Measurements from ENCODE around the gene PTGFRN.

The PTGFRN gene

DNA sequence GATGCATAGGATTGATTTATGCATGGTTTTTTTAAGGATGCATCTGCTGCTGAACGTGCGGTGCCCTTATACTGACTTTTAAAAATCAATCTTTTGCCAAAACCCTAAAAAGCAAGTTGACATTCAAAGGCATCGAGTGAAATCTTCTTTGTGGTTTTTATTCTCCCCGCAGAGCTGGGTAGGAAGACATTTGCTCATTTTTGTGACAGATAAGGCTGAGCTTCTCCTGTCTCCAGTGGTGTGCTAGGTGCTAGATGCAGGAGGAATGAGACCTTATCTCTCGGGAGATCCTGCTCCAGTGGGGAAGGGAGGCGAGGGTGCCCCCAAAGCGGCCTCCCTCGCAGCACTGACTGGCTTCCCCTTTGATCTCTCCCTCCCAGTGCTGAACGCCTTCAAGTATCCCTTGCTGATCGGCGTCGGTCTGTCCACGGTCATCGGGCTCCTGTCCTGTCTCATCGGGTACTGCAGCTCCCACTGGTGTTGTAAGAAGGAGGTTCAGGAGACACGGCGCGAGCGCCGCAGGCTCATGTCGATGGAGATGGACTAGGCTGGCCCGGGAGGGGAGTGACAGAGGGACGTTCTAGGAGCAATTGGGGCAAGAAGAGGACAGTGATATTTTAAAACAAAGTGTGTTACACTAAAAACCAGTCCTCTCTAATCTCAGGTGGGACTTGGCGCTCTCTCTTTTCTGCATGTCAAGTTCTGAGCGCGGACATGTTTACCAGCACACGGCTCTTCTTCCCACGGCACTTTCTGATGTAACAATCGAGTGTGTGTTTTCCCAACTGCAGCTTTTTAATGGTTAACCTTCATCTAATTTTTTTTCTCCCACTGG is 76.9 kb downstream of the PTGFRN start:
- TF ChIP-seq ZC3H10 (CRISPR knock-in tag; IDR thresholded peaks at IDR 0.05) (no peak), OSR1 (CRISPR knock-in tag; IDR thresholded peaks at IDR 0.05) (no peak), CSDC2 (CRISPR knock-in tag; IDR thresholded peaks at IDR 0.05) (no peak), PPARA (CRISPR knock-in tag; IDR thresholded peaks at IDR 0.05; ENCODE audit: borderline replicate concordance) (no peak)

DNA sequence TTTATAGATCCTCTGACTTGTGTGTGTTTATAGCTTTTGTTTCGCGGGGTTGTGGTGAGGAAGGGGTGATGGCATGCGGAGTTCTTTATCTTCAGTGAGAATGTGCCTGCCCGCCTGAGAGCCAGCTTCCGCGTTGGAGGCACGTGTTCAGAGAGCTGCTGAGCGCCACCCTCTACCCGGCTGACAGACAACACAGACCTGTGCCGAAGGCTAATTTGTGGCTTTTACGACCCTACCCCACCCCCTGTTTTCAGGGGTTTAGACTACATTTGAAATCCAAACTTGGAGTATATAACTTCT is 77.5 kb downstream of the PTGFRN start:
- TF ChIP-seq, protein P1, sequence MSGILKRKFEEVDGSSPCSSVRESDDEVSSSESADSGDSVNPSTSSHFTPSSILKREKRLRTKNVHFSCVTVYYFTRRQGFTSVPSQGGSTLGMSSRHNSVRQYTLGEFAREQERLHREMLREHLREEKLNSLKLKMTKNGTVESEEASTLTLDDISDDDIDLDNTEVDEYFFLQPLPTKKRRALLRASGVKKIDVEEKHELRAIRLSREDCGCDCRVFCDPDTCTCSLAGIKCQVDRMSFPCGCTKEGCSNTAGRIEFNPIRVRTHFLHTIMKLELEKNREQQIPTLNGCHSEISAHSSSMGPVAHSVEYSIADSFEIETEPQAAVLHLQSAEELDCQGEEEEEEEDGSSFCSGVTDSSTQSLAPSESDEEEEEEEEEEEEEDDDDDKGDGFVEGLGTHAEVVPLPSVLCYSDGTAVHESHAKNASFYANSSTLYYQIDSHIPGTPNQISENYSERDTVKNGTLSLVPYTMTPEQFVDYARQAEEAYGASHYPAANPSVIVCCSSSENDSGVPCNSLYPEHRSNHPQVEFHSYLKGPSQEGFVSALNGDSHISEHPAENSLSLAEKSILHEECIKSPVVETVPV (CRISPR knock-in tag; IDR thresholded peaks at IDR 0.05): no peak
- TF ChIP-seq SNAI2 (CRISPR knock-in tag; IDR thresholded peaks at IDR 0.05) (no peak), BACH2 (CRISPR knock-in tag; IDR thresholded peaks at IDR 0.05; ENCODE audit: borderline replicate concordance) (no peak), ISL1 (CRISPR knock-in tag; IDR thresholded peaks at IDR 0.05) (no peak), ARNTL (CRISPR knock-in tag; IDR thresholded peaks at IDR 0.05; ENCODE audit: borderline replicate concordance, low read depth) (no peak)
- ATAC-seq: no peak

More for the DNA sequence above, 76.9 kb downstream of the PTGFRN start:
- ATAC-seq: no peak

DNA sequence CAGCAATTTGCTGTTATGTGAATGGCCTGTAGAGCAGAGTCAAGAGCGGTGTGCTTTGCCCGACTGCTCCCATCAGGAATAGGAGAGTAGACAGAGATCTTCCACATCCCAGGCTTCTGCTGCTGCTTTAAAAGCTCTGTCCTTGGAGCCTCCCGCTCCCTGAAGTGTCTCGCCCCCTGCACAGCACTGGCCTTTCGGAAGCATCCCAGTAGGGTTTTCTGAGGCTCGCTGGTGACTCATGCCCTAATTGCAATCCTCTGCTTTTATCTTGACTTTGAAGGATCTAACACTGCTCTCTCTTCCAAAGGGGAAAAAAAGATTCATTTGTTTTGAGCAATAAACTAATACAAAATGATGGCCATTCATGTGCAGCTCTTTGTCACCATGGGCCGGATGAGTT is 78.5 kb downstream of the PTGFRN start:
- TF ChIP-seq CSDC2 (CRISPR knock-in tag; IDR thresholded peaks at IDR 0.05) (no peak), ZNF70 (CRISPR knock-in tag; IDR thresholded peaks at IDR 0.05) (no peak)
- ATAC-seq: no peak; the same call in 2 of the 3 replicates

DNA sequence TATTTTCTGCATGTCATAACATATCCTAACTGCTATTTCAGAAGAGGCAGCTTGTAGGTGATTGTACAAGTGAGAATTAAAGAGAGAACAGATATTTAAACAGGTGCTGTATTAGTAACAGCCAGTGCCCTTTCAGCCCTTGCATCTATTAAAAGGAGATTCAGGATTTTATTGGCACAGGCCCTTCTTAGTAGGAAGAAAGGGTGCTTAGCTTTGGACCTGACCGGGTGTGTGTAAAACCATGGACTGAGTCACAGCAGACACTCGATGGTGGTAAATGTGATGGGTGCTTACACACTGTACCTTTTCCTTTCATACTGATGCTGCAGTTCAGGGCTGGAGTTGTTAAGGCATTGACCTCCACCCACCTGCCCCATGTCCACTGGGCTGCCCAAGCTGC is 79.2 kb downstream of the PTGFRN start:
- TF ChIP-seq ZNF8 (CRISPR knock-in tag; IDR thresholded peaks at IDR 0.05): no peak
- TF ChIP-seq ARNTL (CRISPR knock-in tag; IDR thresholded peaks at IDR 0.05; ENCODE audit: borderline replicate concordance, low read depth): no peak
- TF ChIP-seq ISL1 (CRISPR knock-in tag; IDR thresholded peaks at IDR 0.05): no peak
- TF ChIP-seq ZFP3 (CRISPR knock-in tag; IDR thresholded peaks at IDR 0.05): no peak
- TF ChIP-seq ZFP30 (CRISPR knock-in tag; IDR thresholded peaks at IDR 0.05): no peak
- no peak for TF ChIP-seq TCF4 (CRISPR knock-in tag; IDR thresholded peaks at IDR 0.05; ENCODE audit: borderline replicate concordance)
- no peak for TF ChIP-seq TOX (CRISPR knock-in tag; IDR thresholded peaks at IDR 0.05; ENCODE audit: borderline replicate concordance)
- TF ChIP-seq, protein P2, sequence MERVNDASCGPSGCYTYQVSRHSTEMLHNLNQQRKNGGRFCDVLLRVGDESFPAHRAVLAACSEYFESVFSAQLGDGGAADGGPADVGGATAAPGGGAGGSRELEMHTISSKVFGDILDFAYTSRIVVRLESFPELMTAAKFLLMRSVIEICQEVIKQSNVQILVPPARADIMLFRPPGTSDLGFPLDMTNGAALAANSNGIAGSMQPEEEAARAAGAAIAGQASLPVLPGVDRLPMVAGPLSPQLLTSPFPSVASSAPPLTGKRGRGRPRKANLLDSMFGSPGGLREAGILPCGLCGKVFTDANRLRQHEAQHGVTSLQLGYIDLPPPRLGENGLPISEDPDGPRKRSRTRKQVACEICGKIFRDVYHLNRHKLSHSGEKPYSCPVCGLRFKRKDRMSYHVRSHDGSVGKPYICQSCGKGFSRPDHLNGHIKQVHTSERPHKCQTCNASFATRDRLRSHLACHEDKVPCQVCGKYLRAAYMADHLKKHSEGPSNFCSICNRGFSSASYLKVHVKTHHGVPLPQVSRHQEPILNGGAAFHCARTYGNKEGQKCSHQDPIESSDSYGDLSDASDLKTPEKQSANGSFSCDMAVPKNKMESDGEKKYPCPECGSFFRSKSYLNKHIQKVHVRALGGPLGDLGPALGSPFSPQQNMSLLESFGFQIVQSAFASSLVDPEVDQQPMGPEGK (CRISPR knock-in tag; IDR thresholded peaks at IDR 0.05; ENCODE audit: borderline replicate concordance): no peak
- TF ChIP-seq CSDC2 (CRISPR knock-in tag; IDR thresholded peaks at IDR 0.05): no peak
- ATAC-seq: no peak

DNA sequence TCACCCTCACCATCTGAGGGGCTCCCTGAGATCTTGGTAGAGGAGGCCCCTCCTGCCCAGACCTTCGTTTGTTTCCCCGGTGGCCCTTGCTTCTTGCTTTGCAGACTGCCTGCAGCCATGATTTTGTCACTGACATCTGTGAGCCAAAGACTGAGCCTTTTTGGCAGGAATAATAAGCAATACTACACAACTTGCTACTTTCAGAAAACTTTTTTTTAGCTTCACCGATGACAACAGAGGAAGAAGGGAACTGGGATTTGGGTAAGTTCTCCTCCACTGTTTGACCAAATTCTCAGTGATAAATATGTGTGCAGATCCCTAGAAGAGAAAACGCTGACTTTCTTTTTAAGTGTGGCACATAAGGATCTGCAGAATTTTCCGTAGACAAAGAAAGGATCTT is 80.1 kb downstream of the PTGFRN start:
- no peak for TF ChIP-seq ZFP30 (CRISPR knock-in tag; IDR thresholded peaks at IDR 0.05)
- TF ChIP-seq, protein P3, sequence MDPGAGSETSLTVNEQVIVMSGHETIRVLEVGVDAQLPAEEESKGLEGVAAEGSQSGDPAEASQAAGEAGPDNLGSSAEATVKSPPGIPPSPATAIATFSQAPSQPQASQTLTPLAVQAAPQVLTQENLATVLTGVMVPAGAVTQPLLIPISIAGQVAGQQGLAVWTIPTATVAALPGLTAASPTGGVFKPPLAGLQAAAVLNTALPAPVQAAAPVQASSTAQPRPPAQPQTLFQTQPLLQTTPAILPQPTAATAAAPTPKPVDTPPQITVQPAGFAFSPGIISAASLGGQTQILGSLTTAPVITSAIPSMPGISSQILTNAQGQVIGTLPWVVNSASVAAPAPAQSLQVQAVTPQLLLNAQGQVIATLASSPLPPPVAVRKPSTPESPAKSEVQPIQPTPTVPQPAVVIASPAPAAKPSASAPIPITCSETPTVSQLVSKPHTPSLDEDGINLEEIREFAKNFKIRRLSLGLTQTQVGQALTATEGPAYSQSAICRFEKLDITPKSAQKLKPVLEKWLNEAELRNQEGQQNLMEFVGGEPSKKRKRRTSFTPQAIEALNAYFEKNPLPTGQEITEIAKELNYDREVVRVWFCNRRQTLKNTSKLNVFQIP (CRISPR knock-in tag; IDR thresholded peaks at IDR 0.05; ENCODE audit: borderline replicate concordance, low read depth): no peak
- no peak for ATAC-seq

DNA sequence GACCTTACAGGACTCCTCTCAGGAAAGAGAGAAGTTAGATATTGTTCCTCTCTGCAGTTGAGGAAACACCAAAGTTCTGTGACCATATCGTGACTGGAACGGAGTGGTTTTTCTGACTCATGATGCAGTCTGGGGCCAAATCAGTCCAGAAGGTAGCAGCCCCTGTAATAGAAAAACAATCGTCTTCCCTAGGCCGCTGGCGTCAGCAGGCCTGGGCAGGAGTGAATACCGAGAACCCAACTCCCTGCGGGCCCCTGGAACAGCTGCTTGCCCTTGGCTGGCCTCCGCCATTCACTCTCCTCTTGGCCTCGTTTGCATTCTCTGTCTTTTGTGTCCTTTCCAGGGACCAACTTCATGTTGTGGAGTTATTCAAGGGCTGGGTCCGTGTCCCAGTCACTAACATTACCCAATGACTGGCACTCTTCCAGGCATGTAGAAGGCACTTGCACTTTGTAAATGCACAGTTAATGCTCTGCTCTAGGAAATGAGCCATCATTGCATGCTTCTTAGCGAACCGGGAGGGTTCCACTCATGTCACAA is 81.0 kb downstream of the PTGFRN start:
- TF ChIP-seq ZNF70 (CRISPR knock-in tag; IDR thresholded peaks at IDR 0.05) (no peak), ZFP30 (CRISPR knock-in tag; IDR thresholded peaks at IDR 0.05) (no peak), OSR1 (CRISPR knock-in tag; IDR thresholded peaks at IDR 0.05) (no peak), ESRRG (CRISPR knock-in tag; IDR thresholded peaks at IDR 0.05) (no peak), PPARA (CRISPR knock-in tag; IDR thresholded peaks at IDR 0.05; ENCODE audit: borderline replicate concordance) (no peak)
- TF ChIP-seq, protein P4, sequence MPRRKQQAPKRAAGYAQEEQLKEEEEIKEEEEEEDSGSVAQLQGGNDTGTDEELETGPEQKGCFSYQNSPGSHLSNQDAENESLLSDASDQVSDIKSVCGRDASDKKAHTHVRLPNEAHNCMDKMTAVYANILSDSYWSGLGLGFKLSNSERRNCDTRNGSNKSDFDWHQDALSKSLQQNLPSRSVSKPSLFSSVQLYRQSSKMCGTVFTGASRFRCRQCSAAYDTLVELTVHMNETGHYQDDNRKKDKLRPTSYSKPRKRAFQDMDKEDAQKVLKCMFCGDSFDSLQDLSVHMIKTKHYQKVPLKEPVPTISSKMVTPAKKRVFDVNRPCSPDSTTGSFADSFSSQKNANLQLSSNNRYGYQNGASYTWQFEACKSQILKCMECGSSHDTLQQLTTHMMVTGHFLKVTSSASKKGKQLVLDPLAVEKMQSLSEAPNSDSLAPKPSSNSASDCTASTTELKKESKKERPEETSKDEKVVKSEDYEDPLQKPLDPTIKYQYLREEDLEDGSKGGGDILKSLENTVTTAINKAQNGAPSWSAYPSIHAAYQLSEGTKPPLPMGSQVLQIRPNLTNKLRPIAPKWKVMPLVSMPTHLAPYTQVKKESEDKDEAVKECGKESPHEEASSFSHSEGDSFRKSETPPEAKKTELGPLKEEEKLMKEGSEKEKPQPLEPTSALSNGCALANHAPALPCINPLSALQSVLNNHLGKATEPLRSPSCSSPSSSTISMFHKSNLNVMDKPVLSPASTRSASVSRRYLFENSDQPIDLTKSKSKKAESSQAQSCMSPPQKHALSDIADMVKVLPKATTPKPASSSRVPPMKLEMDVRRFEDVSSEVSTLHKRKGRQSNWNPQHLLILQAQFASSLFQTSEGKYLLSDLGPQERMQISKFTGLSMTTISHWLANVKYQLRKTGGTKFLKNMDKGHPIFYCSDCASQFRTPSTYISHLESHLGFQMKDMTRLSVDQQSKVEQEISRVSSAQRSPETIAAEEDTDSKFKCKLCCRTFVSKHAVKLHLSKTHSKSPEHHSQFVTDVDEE (CRISPR knock-in tag; IDR thresholded peaks at IDR 0.05): no peak
- TF ChIP-seq, protein P5, sequence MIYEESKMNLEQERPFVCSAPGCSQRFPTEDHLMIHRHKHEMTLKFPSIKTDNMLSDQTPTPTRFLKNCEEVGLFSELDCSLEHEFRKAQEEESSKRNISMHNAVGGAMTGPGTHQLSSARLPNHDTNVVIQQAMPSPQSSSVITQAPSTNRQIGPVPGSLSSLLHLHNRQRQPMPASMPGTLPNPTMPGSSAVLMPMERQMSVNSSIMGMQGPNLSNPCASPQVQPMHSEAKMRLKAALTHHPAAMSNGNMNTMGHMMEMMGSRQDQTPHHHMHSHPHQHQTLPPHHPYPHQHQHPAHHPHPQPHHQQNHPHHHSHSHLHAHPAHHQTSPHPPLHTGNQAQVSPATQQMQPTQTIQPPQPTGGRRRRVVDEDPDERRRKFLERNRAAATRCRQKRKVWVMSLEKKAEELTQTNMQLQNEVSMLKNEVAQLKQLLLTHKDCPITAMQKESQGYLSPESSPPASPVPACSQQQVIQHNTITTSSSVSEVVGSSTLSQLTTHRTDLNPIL (CRISPR knock-in tag; IDR thresholded peaks at IDR 0.05; ENCODE audit: low read depth): no peak
- TF ChIP-seq, protein P3 (CRISPR knock-in tag; IDR thresholded peaks at IDR 0.05; ENCODE audit: borderline replicate concordance, low read depth): no peak
- no peak for ATAC-seq
